Trophoblast cell (in vitro differentiated cells and primary cell): ENCODE measurements around the gene THADA.

Experiments
- DNase-seq, 2 donors: peaks; one replicate each; pipeline ENCODE4 v3.0.0-alpha.2; 2016
- H2AFZ ChIP-seq: 2 replicates; pipeline ENCODE4 v1.6.1; 2013; ENCODE audit warnings: low read length, moderate library complexity, mild to moderate bottlenecking; ENCODE audit not compliant: insufficient read depth, poor library complexity
- H2AK5ac ChIP-seq: 2 replicates; pipeline ENCODE4 v1.6.1; 2013; ENCODE audit warnings: mild to moderate bottlenecking, low read length
- H2BK120ac ChIP-seq: 2 replicates; pipeline ENCODE4 v1.6.1; 2013; ENCODE audit warnings: low read length, mild to moderate bottlenecking, moderate library complexity; ENCODE audit not compliant: insufficient read depth, poor library complexity
- H2BK12ac ChIP-seq: 2 replicates; pipeline ENCODE4 v1.6.1; 2013; ENCODE audit warnings: mild to moderate bottlenecking, low read length, moderate library complexity
- H2BK5ac ChIP-seq: 2 replicates; pipeline ENCODE4 v1.6.1; 2013; ENCODE audit warnings: low read length, low read depth, moderate library complexity, mild to moderate bottlenecking; ENCODE audit not compliant: poor library complexity
- H3K14ac ChIP-seq: 2 replicates; pipeline ENCODE4 v1.6.1; 2013; ENCODE audit warnings: mild to moderate bottlenecking, low read length
- H3K18ac ChIP-seq: 2 replicates; pipeline ENCODE4 v1.6.1; 2013; ENCODE audit warnings: mild to moderate bottlenecking, low read length
- H3K23ac ChIP-seq: 2 replicates; pipeline ENCODE4 v1.6.1; 2013; ENCODE audit warnings: low read length
- H3K27ac ChIP-seq: 2 replicates; pipeline ENCODE4 v1.5.1; 2013; ENCODE audit warnings: low read depth, mild to moderate bottlenecking, inconsistent platforms, low read length, moderate library complexity
- H3K27me3 ChIP-seq: 2 replicates; pipeline ENCODE4 v1.6.1; 2013; ENCODE audit warnings: inconsistent platforms, mild to moderate bottlenecking, low read length, moderate library complexity; ENCODE audit not compliant: insufficient read depth
- H3K36me3 ChIP-seq, 2 experiments: 1 replicate in 1 of 2; 2 replicates in 1 of 2; pipeline ENCODE4 v1.6.1; 2013; ENCODE audit warnings: low read length in 2 of 2, mild to moderate bottlenecking in 2 of 2, moderate library complexity in 1 of 2; ENCODE audit not compliant: insufficient read depth in 2 of 2, control insufficient read depth in 1 of 2
- H3K4ac ChIP-seq: 2 replicates; pipeline ENCODE4 v1.6.1; 2013; ENCODE audit warnings: low read depth, mild to moderate bottlenecking, low read length, moderate library complexity
- H3K4me1 ChIP-seq, 2 experiments: 1 replicate in 1 of 2; 2 replicates in 1 of 2; pipeline ENCODE4 v1.6.1; 2013; ENCODE audit warnings: low read length in 2 of 2, mild to moderate bottlenecking in 2 of 2, moderate library complexity in 1 of 2; ENCODE audit not compliant: insufficient read depth in 2 of 2, control insufficient read depth in 1 of 2
- H3K4me2 ChIP-seq: 2 replicates; pipeline ENCODE4 v1.6.1; 2013; ENCODE audit warnings: inconsistent platforms, mild to moderate bottlenecking, low read length, moderate library complexity
- H3K4me3 ChIP-seq: 2 replicates; pipeline ENCODE4 v1.5.1; 2013; ENCODE audit warnings: mild to moderate bottlenecking, low read depth, low read length, inconsistent platforms
- H3K79me1 ChIP-seq: one replicate; pipeline ENCODE4 v1.6.1; 2013; ENCODE audit warnings: low read length
- H3K79me2 ChIP-seq: 2 replicates; pipeline ENCODE4 v1.6.1; 2013; ENCODE audit warnings: low read length, mild to moderate bottlenecking; ENCODE audit not compliant: control insufficient read depth, insufficient read depth, poor library complexity
- H3K9ac ChIP-seq: 2 replicates; pipeline ENCODE4 v1.6.1; 2013; ENCODE audit warnings: mild to moderate bottlenecking, low read length
- H3K9me3 ChIP-seq: 2 replicates; pipeline ENCODE4 v1.6.1; 2013; ENCODE audit warnings: low read depth, mild to moderate bottlenecking, control low read depth, inconsistent platforms, low read length; ENCODE audit not compliant: insufficient read depth
- H4K12ac ChIP-seq: 2 replicates; pipeline ENCODE4 v1.6.1; 2013; ENCODE audit warnings: low read depth, mild to moderate bottlenecking, low read length, moderate library complexity
- H4K8ac ChIP-seq: 2 replicates; pipeline ENCODE4 v1.6.1; 2013; ENCODE audit warnings: low read depth, mild to moderate bottlenecking, low read length, moderate library complexity
- H4K91ac ChIP-seq: one replicate; pipeline ENCODE4 v1.6.1; 2013; ENCODE audit warnings: low read depth, mild to moderate bottlenecking, low read length, moderate library complexity
- WGBS: extraction: QIAGEN DNeasy Blood & Tissue Kit; methylation state at CpG from one replicate; pipeline ENCODE4 v1.1.7; 2013; ENCODE audit warnings: missing lambda C conversion rate; ENCODE audit not compliant: insufficient read length, insufficient coverage; ENCODE audit errors: extremely low coverage; 5-methylcytosine and 5-hydroxymethylcytosine counted together

THADA gene

DNA sequence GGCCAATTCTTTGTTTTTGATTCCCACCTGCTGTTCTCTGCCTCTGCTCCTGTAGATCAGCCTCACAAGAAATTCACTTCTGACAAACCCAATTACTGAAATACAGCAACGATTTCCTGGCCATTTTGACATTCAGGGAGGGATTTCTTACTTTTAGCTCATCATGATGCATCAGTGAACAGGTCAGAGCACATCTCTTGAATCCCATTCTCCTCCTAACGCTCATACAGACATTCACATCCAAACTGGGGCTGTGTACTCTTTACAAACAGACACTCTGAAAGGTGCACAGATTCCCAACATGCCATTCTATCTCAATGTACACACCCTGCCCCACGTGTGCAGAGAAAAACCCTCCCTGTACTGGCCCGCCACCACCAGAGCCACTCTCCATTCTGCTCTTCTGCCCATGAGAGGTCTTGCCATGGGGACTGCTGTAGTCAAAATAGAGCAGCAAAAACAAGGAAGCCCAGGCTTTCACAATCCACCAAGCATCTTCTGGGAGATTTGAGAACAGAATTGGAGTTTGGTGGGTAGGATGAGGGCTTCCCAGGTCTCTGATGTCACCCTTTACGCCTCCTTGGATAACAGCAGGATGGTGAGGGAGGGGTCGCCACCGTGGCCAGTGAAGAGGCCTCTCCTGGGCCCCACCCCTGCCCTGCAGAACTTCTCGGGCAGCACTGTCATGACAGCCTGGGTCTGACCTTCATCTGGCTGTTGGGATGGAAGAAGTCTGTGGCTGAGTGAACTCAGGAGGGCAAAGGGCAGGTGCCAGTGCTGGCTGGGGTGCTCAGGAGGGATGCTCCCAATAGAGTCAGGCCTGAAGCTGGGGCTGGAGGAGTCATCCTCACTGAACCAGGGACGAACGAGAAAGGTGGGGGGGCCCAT, 327.5 kb downstream of the THADA start:
- no peak overlapping the region for H2AFZ ChIP-seq

GRCh38 chr2:43267381-43267780, 328.5 kb downstream of the THADA start:
- Histone ChIP-seq H4K91ac (no peak overlapping the region), H4K8ac (no peak overlapping the region), H3K4me1 (peaks cover 21 to 30% of the 10 kb centered on the region in 2 experiments), H2BK12ac (peak overlapping the region; percentile 78), H2AK5ac (peak overlapping the region; percentile 44), H2BK120ac (peak overlapping the region; percentile 16), H4K12ac (no peak overlapping the region), H2BK5ac (no peak overlapping the region), H3K4me3 (no peak overlapping the region), H3K27me3 (no peaks in the 10 kb centered on the region), H3K79me1 (peaks cover 20% of the 10 kb centered on the region), H3K27ac (no peak overlapping the region), H3K4me2 (no peak overlapping the region), H3K9ac (no peak overlapping the region), H3K36me3 (no peaks in the 10 kb centered on the region), H3K79me2 (no peaks in the 10 kb centered on the region), H3K18ac (peak overlapping the region; percentile 57), H2AFZ (peak overlapping the region; percentile 10), H3K4ac (peak overlapping the region; percentile 9), H3K23ac (no peak overlapping the region), H3K9me3 (no peaks in the 10 kb centered on the region), H3K14ac (peak overlapping the region; percentile 53)
- no CpG with 5 or more reads among the region's 7 CpGs for WGBS
- DNase-seq, result no peak

More for the DNA sequence above, 327.5 kb downstream of the THADA start:
- Histone ChIP-seq H3K9ac (no peak overlapping the region), H3K36me3 (no peaks in the 10 kb centered on the region), H2BK12ac (peak overlapping the region; percentile 42), H3K9me3 (no peaks in the 10 kb centered on the region), H3K79me2 (no peaks in the 10 kb centered on the region), H3K27me3 (no peaks in the 10 kb centered on the region), H3K4me2 (no peak overlapping the region), H4K8ac (peak overlapping the region; percentile 8), H4K91ac (peak overlapping the region; percentile 62), H3K4ac (no peak overlapping the region), H4K12ac (no peak overlapping the region), H3K23ac (no peak overlapping the region), H3K14ac (peak overlapping the region; percentile 45), H3K18ac (no peak overlapping the region), H2BK5ac (peak overlapping the region; percentile 26), H2AK5ac (peak overlapping the region; percentile 55), H3K4me1 (peaks cover 18 to 28% of the 10 kb centered on the region in 2 experiments), H3K4me3 (no peak overlapping the region), H2BK120ac (peak overlapping the region; percentile 14), H3K79me1 (peaks cover 16% of the 10 kb centered on the region), H3K27ac (no peak overlapping the region)
- WGBS, result no CpG with 5 or more reads among the region's 10 CpGs
- DNase-seq, result no peak

GRCh38 chr2:43266711-43267111, 329.1 kb downstream of the THADA start:
- Histone ChIP-seq H3K18ac (peak overlapping the region; percentile 37), H2BK120ac (peak overlapping the region; percentile 30), H3K4me1 (peaks cover 21 to 30% of the 10 kb centered on the region in 2 experiments), H3K79me2 (no peaks in the 10 kb centered on the region), H3K9me3 (no peaks in the 10 kb centered on the region), H3K27ac (no peak overlapping the region), H2BK5ac (no peak overlapping the region), H3K9ac (no peak overlapping the region), H4K12ac (no peak overlapping the region), H3K27me3 (no peaks in the 10 kb centered on the region), H3K79me1 (peaks cover 20% of the 10 kb centered on the region), H2AK5ac (peak overlapping the region; percentile 76), H3K4me3 (no peak overlapping the region), H3K4ac (peak overlapping the region; percentile 53), H2BK12ac (peak overlapping the region; percentile 69), H3K36me3 (no peaks in the 10 kb centered on the region), H4K8ac (no peak overlapping the region), H3K14ac (peak overlapping the region; percentile 11), H4K91ac (peak overlapping the region; percentile 70), H3K4me2 (no peak overlapping the region), H2AFZ (peak overlapping the region; percentile 56), H3K23ac (no peak overlapping the region)
- no peak for DNase-seq
- WGBS, result no CpG with 5 or more reads among the region's 4 CpGs

DNA sequence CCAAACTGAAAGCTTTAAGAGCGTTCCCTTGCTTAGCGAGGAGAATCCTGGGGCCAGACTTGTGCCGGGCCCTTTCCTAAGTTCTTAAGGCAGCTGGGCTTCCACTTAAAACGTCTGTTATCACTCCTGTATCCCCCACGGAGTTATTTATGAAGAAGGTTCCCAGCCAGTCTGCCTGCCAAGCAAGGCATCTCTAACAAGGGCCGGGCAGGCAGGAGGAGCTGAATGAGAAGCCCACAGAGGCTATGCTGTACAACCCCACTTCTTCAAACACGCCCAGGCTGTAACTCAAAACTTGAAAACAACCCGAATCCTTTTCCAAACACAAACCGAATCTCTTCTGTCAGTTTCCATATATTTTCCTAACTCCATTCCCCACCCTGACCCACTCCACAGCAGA, 330.4 kb downstream of the THADA start:
- H3K79me2 ChIP-seq, result no peaks in the 10 kb centered on the region
- no peaks in the 10 kb centered on the region for H3K36me3 ChIP-seq
- no peak overlapping the region for H3K23ac ChIP-seq
- H3K14ac ChIP-seq, result no peak overlapping the region
- no peaks in the 10 kb centered on the region for H3K27me3 ChIP-seq
- H2BK5ac ChIP-seq, result peak overlapping the region; percentile 12
- peak overlapping the region; percentile 6 for H3K4ac ChIP-seq
- H3K79me1 ChIP-seq, result peaks cover 22% of the 10 kb centered on the region
- DNase-seq, result no peak
- peak overlapping the region; percentile 76 for H2BK120ac ChIP-seq
- WGBS, result 100% methylated on average over 2 of the region's 9 CpGs
- H4K91ac ChIP-seq, result peak overlapping the region; percentile 32
- no peak overlapping the region for H3K4me2 ChIP-seq
- peak overlapping the region; percentile 44 for H2BK12ac ChIP-seq
- H3K9ac ChIP-seq, result no peak overlapping the region
- no peak overlapping the region for H3K18ac ChIP-seq
- H2AK5ac ChIP-seq, result peak overlapping the region; percentile 30
- H3K27ac ChIP-seq, result no peak overlapping the region
- H4K8ac ChIP-seq, result no peak overlapping the region
- no peak overlapping the region for H3K4me3 ChIP-seq
- H2AFZ ChIP-seq, result no peak overlapping the region
- H4K12ac ChIP-seq, result no peak overlapping the region
- peaks cover 21 to 30% of the 10 kb centered on the region in 2 experiments for H3K4me1 ChIP-seq
- no peaks in the 10 kb centered on the region for H3K9me3 ChIP-seq
